ENCODE results near the gene NOG. TPM values are rescaled to one million over a fixed set of nuclear protein-coding genes. Genes with fewer than 3 reads are reported as not detected.
A peak's percentile ranks its signal among the peaks of the same experiment; 100 is the strongest.

Gene NOG
- total and polyA plus RNA-seq, 4 donors: 0.56 to 2.7 (median 1.5) TPM

- DNase-seq: peak; percentile 70 to 80 (median 71)
- Histone ChIP-seq H3K27me3 (ENCODE audit: control insufficient read depth in 3 of 3, insufficient read depth in 3 of 3, low read length in 2 of 3) (no peaks in the 10 kb centered on the region), H3K4me1 (ENCODE audit: control insufficient read depth in 5 of 5, insufficient read depth in 5 of 5, low read length in 5 of 5) (peaks cover 0 to 11% (median 0%) of the 10 kb centered on the region in 5 donors), H3K36me3 (ENCODE audit: control insufficient read depth in 4 of 4, insufficient read depth in 4 of 4, low read length in 4 of 4) (no peaks in the 10 kb centered on the region), H3K9ac (ENCODE audit: insufficient read depth in 1 of 2, low read length in 2 of 2) (peak overlapping the region in 1 of 2 donors; percentile 16), H3K4me3 (no peak overlapping the region), H3K27ac (ENCODE audit: low read depth in 1 of 2, low read length in 1 of 2) (no peak overlapping the region), H3K9me3 (ENCODE audit: control insufficient read depth in 4 of 4, insufficient read depth in 3 of 4, low read length in 3 of 4) (no peaks in the 10 kb centered on the region)
- WGBS, 2 donors: 39 to 56% methylated on average over 7 of the region's 7 CpGs
- ATAC-seq (ENCODE audit: insufficient read depth, low FRiP score): no peak
- no peak for TF ChIP-seq CTCF (IDR thresholded peaks at IDR 0.05; ENCODE audit: control extremely low read depth, extremely low read depth)
Measured at GRCh38 chr17:56629531-56630075, 36.1 kb downstream of the NOG start.

GRCh38 chr17:56630202-56630601 is 36.7 kb downstream of the NOG start:
- no peak for TF ChIP-seq CTCF (IDR thresholded peaks at IDR 0.05; ENCODE audit: control extremely low read depth, extremely low read depth)
- WGBS, 2 donors: 75 to 82% methylated on average over 4 of the region's 4 CpGs
- Histone ChIP-seq H3K4me1 (ENCODE audit: control insufficient read depth in 5 of 5, insufficient read depth in 5 of 5, low read length in 5 of 5) (peaks cover 0 to 11% (median 0%) of the 10 kb centered on the region in 5 donors), H3K27me3 (ENCODE audit: control insufficient read depth in 3 of 3, insufficient read depth in 3 of 3, low read length in 2 of 3) (no peaks in the 10 kb centered on the region), H3K36me3 (ENCODE audit: control insufficient read depth in 4 of 4, insufficient read depth in 4 of 4, low read length in 4 of 4) (no peaks in the 10 kb centered on the region), H3K4me3 (no peak overlapping the region), H3K9me3 (ENCODE audit: control insufficient read depth in 4 of 4, insufficient read depth in 3 of 4, low read length in 3 of 4) (no peaks in the 10 kb centered on the region), H3K9ac (ENCODE audit: insufficient read depth in 1 of 2, low read length in 2 of 2) (peak overlapping the region; percentile 16 to 28), H3K27ac (ENCODE audit: low read depth in 1 of 2, low read length in 1 of 2) (no peak overlapping the region)
- DNase-seq (no peak), ATAC-seq (ENCODE audit: insufficient read depth, low FRiP score) (no peak)

DNA sequence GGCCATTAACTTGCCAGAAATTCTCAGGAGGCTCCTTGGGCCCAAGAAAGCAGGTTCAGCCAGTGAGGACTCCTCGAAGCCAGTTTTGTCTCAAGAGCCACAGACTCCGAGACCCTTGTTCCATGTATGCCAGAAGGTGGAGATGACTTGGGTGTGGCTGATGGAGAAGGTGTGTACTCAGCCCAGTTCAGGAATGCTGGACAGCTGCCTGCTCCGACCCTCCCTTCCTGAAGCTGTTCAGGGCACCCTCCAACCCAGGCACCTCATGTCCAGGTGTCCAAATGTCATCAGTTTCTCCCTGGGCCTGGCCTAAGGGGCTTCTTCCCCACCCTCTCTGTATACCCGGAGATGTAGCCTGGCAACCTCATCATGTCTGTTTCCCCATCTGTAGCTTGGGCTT is 40.2 kb downstream of the NOG start:
- Histone ChIP-seq H3K4me1 (ENCODE audit: control insufficient read depth in 5 of 5, insufficient read depth in 5 of 5, low read length in 5 of 5) (peaks cover 0 to 11% (median 0%) of the 10 kb centered on the region in 5 donors), H3K27ac (ENCODE audit: low read depth in 1 of 2, low read length in 1 of 2) (no peak overlapping the region), H3K9me3 (ENCODE audit: control insufficient read depth in 4 of 4, insufficient read depth in 3 of 4, low read length in 3 of 4) (no peaks in the 10 kb centered on the region), H3K4me3 (no peak overlapping the region), H3K36me3 (ENCODE audit: control insufficient read depth in 4 of 4, insufficient read depth in 4 of 4, low read length in 4 of 4) (no peaks in the 10 kb centered on the region), H3K9ac (ENCODE audit: insufficient read depth in 1 of 2, low read length in 2 of 2) (no peak overlapping the region), H3K27me3 (ENCODE audit: control insufficient read depth in 3 of 3, insufficient read depth in 3 of 3, low read length in 2 of 3) (peaks cover 0 to 4% (median 2%) of the 10 kb centered on the region in 3 donors)
- ATAC-seq (ENCODE audit: insufficient read depth, low FRiP score): no peak
- no peak for TF ChIP-seq CTCF (IDR thresholded peaks at IDR 0.05; ENCODE audit: control extremely low read depth, extremely low read depth)
- WGBS, 2 donors: 73 to 91% methylated on average over 4 of the region's 4 CpGs
- DNase-seq: no peak

GRCh38 chr17:56635641-56636040 is 42.1 kb downstream of the NOG start:
- DNase-seq (no peak), ATAC-seq (ENCODE audit: insufficient read depth, low FRiP score) (no peak)
- TF ChIP-seq CTCF (IDR thresholded peaks at IDR 0.05; ENCODE audit: control extremely low read depth, extremely low read depth): no peak
- no peaks in the 10 kb centered on the region for H3K4me1 ChIP-seq (ENCODE audit: control insufficient read depth in 5 of 5, insufficient read depth in 5 of 5, low read length in 5 of 5)
- H3K36me3 ChIP-seq (ENCODE audit: control insufficient read depth in 4 of 4, insufficient read depth in 4 of 4, low read length in 4 of 4): no peaks in the 10 kb centered on the region
- WGBS, 2 donors: 73 to 100% methylated on average over 1 of the region's 1 CpG
- no peak overlapping the region for H3K27ac ChIP-seq (ENCODE audit: low read depth in 1 of 2, low read length in 1 of 2)
- no peaks in the 10 kb centered on the region for H3K9me3 ChIP-seq (ENCODE audit: control insufficient read depth in 4 of 4, insufficient read depth in 3 of 4, low read length in 3 of 4)
- peaks cover 0 to 4% (median 2%) of the 10 kb centered on the region in 3 donors for H3K27me3 ChIP-seq (ENCODE audit: control insufficient read depth in 3 of 3, insufficient read depth in 3 of 3, low read length in 2 of 3)
- no peak overlapping the region for H3K9ac ChIP-seq (ENCODE audit: insufficient read depth in 1 of 2, low read length in 2 of 2)
- H3K4me3 ChIP-seq: no peak overlapping the region

Measured in lung (tissue), 12 donors.